T follicular helper cell (primary cell): ENCODE data around the gene CD300C.
"Not testable (repeated sequence)": the region's sequence is repeated elsewhere in the genome, so short reads cannot be mapped to it uniquely, and the experiment has no call there.

Experiments
- DNase-seq: peaks from one replicate; pipeline ENCODE4 v3.0.0-alpha.2; 2020; ENCODE audit warnings: low read depth

CD300C gene

DNA sequence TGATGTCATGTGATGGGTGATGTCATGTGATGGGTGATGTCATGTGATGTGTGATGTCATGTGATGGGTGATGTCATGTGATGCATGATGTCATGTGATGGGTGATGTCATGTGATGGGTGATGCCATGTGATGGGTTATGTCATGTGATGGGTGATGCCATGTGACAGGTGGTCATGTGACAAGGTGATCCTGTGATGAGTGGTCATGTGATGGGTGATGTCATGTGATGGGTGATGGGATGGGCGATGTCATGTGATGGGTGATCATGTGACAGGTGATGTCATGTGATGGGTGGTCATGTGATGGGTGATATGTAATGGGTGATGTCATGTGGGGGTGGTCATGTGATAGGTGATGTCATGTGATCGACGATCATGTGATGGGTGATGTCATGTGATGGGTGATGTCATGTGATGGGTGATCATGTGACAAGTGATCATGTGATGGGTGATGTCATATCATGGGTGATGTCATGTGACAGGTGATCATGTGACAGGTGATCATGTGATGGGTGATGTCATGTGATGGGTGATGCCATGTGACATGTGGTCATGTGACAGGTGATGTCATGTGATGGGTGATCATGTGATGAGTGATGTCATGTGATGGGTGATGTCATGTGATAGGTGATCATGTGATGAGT is 31.8 kb downstream of the CD300C start:
- peak; percentile 51 for DNase-seq

GRCh38 chr17:74512624-74513091 is 33.3 kb downstream of the CD300C start:
- no peak for DNase-seq

- no peak for DNase-seq
These were observed 33.9 kb downstream of the CD300C start for GRCh38 chr17:74512036-74512435.

- DNase-seq: no peak
These were observed 37.8 kb downstream of the CD300C start for GRCh38 chr17:74508156-74508555.

DNA sequence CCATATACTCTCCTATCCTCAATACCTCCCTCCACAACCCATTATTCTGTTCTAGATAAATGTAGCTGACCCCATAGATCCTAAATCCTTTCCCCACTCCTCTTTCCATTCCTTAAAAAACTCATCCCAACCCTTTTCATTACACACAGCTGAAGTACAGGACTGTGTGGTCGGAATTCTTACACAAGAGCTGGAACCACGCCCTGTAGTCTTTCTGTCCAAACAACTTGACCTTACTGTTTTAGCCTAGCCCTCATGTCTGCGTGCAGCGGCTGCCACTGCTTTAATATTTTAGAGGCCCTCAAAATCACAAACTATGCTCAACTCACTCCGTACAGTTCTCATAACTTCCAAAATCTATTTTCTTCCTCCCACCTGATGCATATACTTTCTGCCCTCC is 42.0 kb downstream of the CD300C start:
- DNase-seq: not testable (repeated sequence)

- DNase-seq: no peak
These were observed 43.1 kb downstream of the CD300C start for GRCh38 chr17:74502861-74503260.

DNA sequence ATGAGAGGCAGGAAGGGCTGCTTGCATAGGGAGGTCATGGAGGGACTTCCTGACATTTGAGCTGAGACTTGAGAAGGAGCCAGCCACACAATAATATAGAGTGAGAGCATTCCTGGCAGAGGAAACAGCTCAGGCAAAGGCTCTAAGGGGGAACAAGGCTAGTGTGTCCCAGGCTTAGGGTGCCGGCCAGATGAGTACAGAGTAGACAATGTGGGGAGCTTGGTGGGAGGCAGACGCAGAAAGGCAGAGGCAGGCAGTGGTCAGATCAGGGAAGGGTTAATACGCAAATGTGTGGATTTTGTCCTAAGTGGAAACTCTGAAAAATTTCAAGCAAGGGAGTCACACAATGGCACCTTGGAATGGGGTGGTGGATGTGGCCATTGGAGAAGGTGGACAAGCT is 45.9 kb downstream of the CD300C start:
- DNase-seq: no peak

DNA sequence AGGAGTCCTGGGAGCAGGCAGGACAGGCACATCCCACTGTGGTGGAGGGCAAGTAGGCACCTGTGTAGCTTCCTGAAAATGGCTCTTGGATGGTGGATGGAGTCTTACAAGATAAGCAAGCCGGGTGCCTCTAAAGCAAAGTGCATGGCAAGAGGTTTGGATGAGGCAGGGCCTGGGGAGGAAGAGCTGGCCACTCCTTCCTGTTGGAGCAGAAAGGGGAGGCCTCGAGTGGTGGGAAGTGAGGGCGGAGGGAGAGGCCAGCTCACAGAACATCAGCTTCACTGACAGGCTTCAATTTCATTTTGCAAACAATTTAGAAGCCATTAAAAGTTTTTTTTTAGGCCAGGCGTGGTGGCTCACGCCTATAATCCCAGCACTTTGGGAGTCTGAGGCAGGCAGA is 48.4 kb downstream of the CD300C start:
- no peak for DNase-seq

GRCh38 chr17:74493331-74493833 is 52.5 kb downstream of the CD300C start:
- DNase-seq: peak; percentile 45

DNA sequence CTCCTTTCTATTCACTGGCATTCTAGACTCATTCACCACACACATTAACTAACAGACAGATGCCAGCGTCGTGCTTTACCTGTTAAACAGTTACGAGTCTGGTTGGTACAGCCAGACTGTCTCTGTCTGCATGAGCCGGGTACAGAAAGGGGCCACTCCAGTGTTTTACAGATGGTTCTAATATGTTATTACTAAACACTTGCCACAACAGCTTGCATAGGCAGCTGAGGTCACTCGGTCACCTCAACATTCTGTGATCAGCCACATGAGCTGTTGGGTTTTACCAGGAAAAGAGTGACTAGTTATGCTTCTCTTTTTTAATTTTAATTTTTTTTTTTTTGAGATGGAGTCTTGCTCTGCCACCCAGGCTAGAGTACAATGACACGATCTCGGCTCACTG is 54.3 kb downstream of the CD300C start:
- DNase-seq: no peak
